Measurements from ENCODE around the gene CHMP1A. TPM values are rescaled to one million over a fixed set of nuclear protein-coding genes. Genes with fewer than 3 reads are reported as not detected.

Gene CHMP1A
- total RNA-seq, 4 donors from 2014 or later, result 40.4 to 64.3 (median 50.3) TPM

DNA sequence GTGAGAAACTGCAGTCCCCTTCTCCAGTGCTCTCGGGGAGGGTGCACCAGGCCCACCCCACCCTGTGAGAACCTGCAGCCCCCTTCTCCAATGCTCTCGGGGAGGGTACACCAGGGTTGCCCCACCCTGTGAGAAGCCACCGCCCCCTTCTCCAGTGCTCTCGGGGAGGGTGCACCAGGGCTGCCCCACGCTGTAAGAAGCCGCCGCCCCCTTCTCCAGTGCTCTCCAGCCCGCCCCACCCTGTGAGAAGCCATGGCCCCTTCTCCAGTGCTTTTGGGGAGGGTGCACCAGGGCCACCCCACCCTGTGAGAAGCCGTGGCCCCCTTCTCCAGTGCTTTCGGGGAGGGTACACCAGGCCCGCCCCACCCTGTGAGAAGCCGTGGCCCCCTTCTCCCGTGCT, 12.2 kb upstream of the CHMP1A start:
- TF ChIP-seq CTCF (IDR thresholded peaks at IDR 0.05; ENCODE audit: low read depth), result no peak

- no peak for TF ChIP-seq CTCF (IDR thresholded peaks at IDR 0.05; ENCODE audit: low read depth)
Observed at GRCh38 chr16:89668790-89669158, 11.3 kb upstream of the CHMP1A start.

DNA sequence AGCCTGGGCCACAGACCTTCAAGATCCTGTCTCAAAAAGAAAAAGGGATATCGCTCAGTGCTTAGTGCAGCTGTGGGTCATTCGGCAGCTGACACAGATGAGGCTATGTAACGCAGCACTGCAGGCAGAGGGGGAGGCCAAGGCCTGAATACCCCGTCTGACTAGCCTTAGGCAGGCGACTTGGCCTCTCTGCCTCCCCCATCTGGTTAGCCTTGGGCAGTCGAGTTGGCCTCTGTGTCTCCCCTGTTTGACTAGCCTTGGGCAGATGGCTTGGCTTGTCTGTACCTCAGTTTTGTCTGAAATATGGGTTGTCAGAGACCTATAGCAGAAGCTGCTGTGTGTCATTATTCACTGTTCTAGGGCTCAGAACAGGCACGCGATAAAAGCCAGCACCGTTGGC, 10.1 kb upstream of the CHMP1A start:
- no peak for TF ChIP-seq CTCF (IDR thresholded peaks at IDR 0.05; ENCODE audit: low read depth)

- no peak for TF ChIP-seq CTCF (IDR thresholded peaks at IDR 0.05; ENCODE audit: low read depth)
Observed at GRCh38 chr16:89661215-89661614, 3.7 kb upstream of the CHMP1A start.

- no peak for TF ChIP-seq CTCF (IDR thresholded peaks at IDR 0.05; ENCODE audit: low read depth)
Observed at GRCh38 chr16:89660146-89660545, 2.6 kb upstream of the CHMP1A start.

GRCh38 chr16:89658221-89658879, 842 bp upstream of the CHMP1A start:
- no peak for TF ChIP-seq CTCF (IDR thresholded peaks at IDR 0.05; ENCODE audit: low read depth)

DNA sequence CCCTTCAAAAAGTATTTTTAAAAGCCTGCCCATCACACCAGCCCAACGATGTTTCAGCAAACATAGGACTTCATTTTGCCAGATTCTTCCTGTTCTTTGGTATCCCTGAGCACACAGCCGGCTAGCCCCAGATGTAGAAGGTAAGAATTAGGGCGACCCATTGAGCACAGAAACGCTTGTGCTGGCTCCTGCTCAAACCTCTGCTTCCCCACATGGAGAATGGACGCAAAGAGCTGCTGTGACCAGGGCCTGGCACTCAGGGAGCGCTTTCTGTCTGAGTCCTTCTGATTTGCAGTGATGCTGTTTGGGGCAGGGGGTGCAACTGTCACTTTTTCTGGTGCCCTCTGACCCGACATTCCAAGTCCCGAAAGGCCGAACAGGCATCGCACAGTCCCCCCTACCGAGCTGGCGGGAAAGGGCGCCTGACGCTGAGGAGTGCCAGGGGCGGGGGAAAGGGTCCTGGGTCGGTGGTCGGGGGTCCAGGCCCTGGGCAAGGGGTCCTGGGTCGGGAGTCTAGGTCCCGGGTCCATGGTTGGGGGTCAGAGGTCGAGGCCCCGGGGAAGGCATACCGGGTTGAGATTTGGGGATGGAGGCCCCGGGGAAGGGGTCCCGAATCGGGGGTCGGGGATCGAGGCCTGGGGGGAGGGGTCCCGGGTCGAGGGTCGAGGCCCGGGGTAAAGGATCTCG, 930 bp downstream of the CHMP1A start:
- no peak for TF ChIP-seq CTCF (IDR thresholded peaks at IDR 0.05; ENCODE audit: low read depth)

All from subcutaneous adipose tissue (tissue), 4 donors.